K562 (cell line): ENCODE measurements around the gene PREB. TPM values are rescaled to one million over a fixed set of nuclear protein-coding genes. Genes with fewer than 3 reads are reported as not detected.
A peak's percentile ranks its signal among the peaks of the same experiment; 100 is the strongest.

Experiments used
- ATAC-seq: fragments of 200-7000 bp; cut with Tn5 transposase; 3 replicates; pipeline ENCODE4 v1.9.1; 2020; ENCODE audit warnings: moderate library complexity
- BruUV-seq: library from RNA; stranded (reverse); fragments of 400-500 nt; replicated peaks from 2 replicates; lab custom pipeline; 2021; lab: Mats Ljungman, UMichigan
- CTCF ChIA-PET: fragments of 300-600 bp; formaldehyde crosslinking; extraction: SDS; loops from one replicate; lab custom pipeline; 2021; ENCODE audit warnings: low intra/inter-chr PET ratio; lab: Yijun Ruan, JAX
- POLR2A ChIA-PET: fragments of 300-600, 350-650 bp; sonication (Branson Sonifier 250); formaldehyde crosslinking; extraction: SDS; loops from one replicate; lab custom pipeline; 2021; ENCODE audit warnings: antibody characterized with exemption, inconsistent platforms; lab: Yijun Ruan, JAX
- DNase-seq, 4 experiments: peaks; one replicate each; pipeline versions ENCODE4 v3.0.0 to v3.0.0-alpha.2; 2011 to 2018; ENCODE audit warnings: low spot score in 3 of 4, mixed read lengths in 3 of 4; ENCODE audit errors: extremely low read depth in 1 of 4
- FAIRE-seq: peaks from 2 replicates; lab custom pipeline; 2011; peaks lifted over from hg19 to GRCh38; lab: Jason Lieb, UNC
- H2AFZ ChIP-seq: 2 replicates; pipeline ENCODE4 v1.6.0; 2011; ENCODE audit warnings: low read depth, low read length, control low read depth, inconsistent platforms
- H3K27ac ChIP-seq: fragments of 200-600 bp; 3 replicates; pipeline ENCODE4 v1.8.0; 2011; ENCODE audit warnings: low read depth, mild to moderate bottlenecking, control low read depth, inconsistent platforms, low read length, moderate library complexity, mixed read lengths; ENCODE audit errors: extremely low read depth
- H3K27me3 ChIP-seq, 2 experiments: fragments of 300-600 bp in 1 of 2; 2 replicates in 1 of 2; 3 replicates in 1 of 2; pipeline versions ENCODE4 v1.6.0 to v1.8.0; 2011; ENCODE audit warnings: inconsistent platforms in 2 of 2, low read length in 2 of 2, mild to moderate bottlenecking in 1 of 2, mixed read lengths in 1 of 2, moderate library complexity in 1 of 2; ENCODE audit not compliant: control insufficient read depth in 2 of 2, insufficient read depth in 2 of 2
- H3K36me3 ChIP-seq: fragments of 300-600 bp; 3 replicates; pipeline ENCODE4 v1.8.0; 2011; ENCODE audit warnings: mild to moderate bottlenecking, low read length, inconsistent platforms; ENCODE audit not compliant: control insufficient read depth, insufficient read depth
- H3K4me1 ChIP-seq, 2 experiments: fragments of 200-600 bp in 1 of 2; replicated peaks in 1 of 2; 2 replicates in 1 of 2; 3 replicates in 1 of 2; pipeline versions ENCODE4 v1.5.1 to v1.8.0; 2011; ENCODE audit warnings: inconsistent platforms in 2 of 2, low read length in 2 of 2, mild to moderate bottlenecking in 1 of 2, mixed read lengths in 1 of 2, moderate library complexity in 1 of 2; ENCODE audit not compliant: control insufficient read depth in 2 of 2, insufficient read depth in 2 of 2
- H3K4me2 ChIP-seq: 2 replicates; pipeline ENCODE4 v1.6.1; 2011; ENCODE audit warnings: low read length, control low read depth, inconsistent platforms, mixed read lengths; ENCODE audit not compliant: insufficient read depth
- H3K4me3 ChIP-seq: fragments of 200-600 bp; sonication (generic), shearing (Covaris generic); 2 replicates; pipeline ENCODE4 v1.5.1; 2016; ENCODE audit warnings: control low read depth, inconsistent platforms
- H3K79me2 ChIP-seq: fragments of 200-600 bp; 3 replicates; pipeline ENCODE4 v1.8.0; 2011; ENCODE audit warnings: low read length, inconsistent platforms; ENCODE audit not compliant: control insufficient read depth, insufficient read depth
- H3K9ac ChIP-seq, 2 experiments: 2 replicates each; pipeline versions ENCODE4 v1.6.0 to v1.6.1; 2011; ENCODE audit warnings: low read depth in 2 of 2, low read length in 2 of 2, control low read depth in 1 of 2, inconsistent platforms in 1 of 2, mild to moderate bottlenecking in 1 of 2, mixed read lengths in 1 of 2; ENCODE audit not compliant: insufficient read depth in 1 of 2
- H3K9me1 ChIP-seq: one replicate; pipeline ENCODE4 v1.6.0; 2011; ENCODE audit warnings: inconsistent platforms, mild to moderate bottlenecking, low read length, moderate library complexity; ENCODE audit not compliant: control insufficient read depth, insufficient read depth
- H3K9me3 ChIP-seq: replicated peaks from 2 replicates; pipeline ENCODE4 v1.5.1; 2011; ENCODE audit warnings: low read depth, low read length, inconsistent platforms; ENCODE audit not compliant: control insufficient read depth, insufficient read depth
- H4K20me1 ChIP-seq: replicated peaks from 2 replicates; pipeline ENCODE4 v1.6.1; 2011; ENCODE audit warnings: low read length, inconsistent platforms, mixed read lengths; ENCODE audit not compliant: control insufficient read depth, insufficient read depth
- AFF4 ChIP-seq: sonication (generic); formaldehyde crosslinking; IDR thresholded peaks from 2 replicates; pipeline ENCODE4 v1.8.0; 2023; ENCODE audit warnings: mild to moderate bottlenecking, missing genetic modification reagents
- HDGF ChIP-seq: fragments of 450-650 bp; IDR thresholded peaks from 2 replicates; pipeline ENCODE4 v1.6.1; 2016
- SRSF9 ChIP-seq: fragments of 200-400 bp; formaldehyde crosslinking; IDR thresholded peaks from 2 replicates; pipeline ENCODE4 v1.6.1; 2017; ENCODE audit warnings: low read depth, low read length, borderline replicate concordance
- ZNF263 ChIP-seq: sonication (generic); formaldehyde crosslinking; IDR thresholded peaks from 2 replicates; pipeline ENCODE4 v1.8.0; 2022; ENCODE audit warnings: mild to moderate bottlenecking, missing genetic modification reagents, borderline replicate concordance
- WGBS: fragments of 100-300 bp; shearing (Covaris generic); methylation state at CpG from one replicate; pipeline ENCODE4 v1.1.6; 2016; ENCODE audit warnings: low coverage, mixed read lengths; ENCODE audit not compliant: insufficient coverage; ENCODE audit errors: missing lambda C conversion rate; 5-methylcytosine and 5-hydroxymethylcytosine counted together
- in situ Hi-C: fragments of 300-500 bp; cut with MboI; formaldehyde crosslinking; loops from 4 replicates; pipeline ENCODE4 v1.15.0; 2018; ENCODE audit warnings: inconsistent platforms, mixed read lengths
- intact Hi-C: fragments of 100-400 bp; cut with micrococcal nuclease; formaldehyde crosslinking; loops from 2 replicates; pipeline ENCODE4 v1.14.2; 2022
- polyA plus RNA-seq, 8 experiments: library from polyadenylated mRNA; depleted of rRNA in 4 of 8; stranded (reverse) in 5 of 8; unstranded in 3 of 8; fragments of >200 nt; fragmentation: Nextera tagmentation in 2 of 8; fragmentation: Illumina TruSeq in 1 of 8; extraction: Ambion mirVana in 2 of 8; extraction: Trizol in 1 of 8; gene quantifications; 2 replicates each; pipeline versions ENCODE4 v1.2.1 to v1.2.3, GENCODE V29; 2011 to 2014; ENCODE audit warnings: inconsistent platforms in 1 of 8, missing spikeins in 1 of 8
- total RNA-seq, 7 experiments: library from RNA; depleted of rRNA in 6 of 7; stranded (reverse); fragments of >200 nt in 6 of 7; fragmentation: Illumina TruSeq in 2 of 7; extraction: Trizol in 2 of 7; gene quantifications; 2 replicates each; pipeline versions ENCODE4 v1.2.1 to v1.2.3, GENCODE V29; 2011 to 2021; ENCODE audit warnings: low replicate concordance in 1 of 7
- TF ChIP-seq, protein P1 (sequence below): sonication (generic); formaldehyde crosslinking; IDR thresholded peaks from 2 replicates; pipeline ENCODE4 v1.8.0; 2022; ENCODE audit warnings: missing genetic modification reagents, mild to moderate bottlenecking, moderate library complexity, borderline replicate concordance

The PREB gene
- total and polyA plus RNA-seq, 9 of the 15 experiments (the other 6 are each of a cell fraction or from before 2014, with no cell fraction given), result 35.1 to 84.2 (median 67.2) TPM

GRCh38 chr2:27084297-27085061 is 50.0 kb downstream of the PREB start:
- Histone ChIP-seq H3K79me2 (peaks cover 10% of the 10 kb centered on the region; the same call in 1 of the 3 replicates), H3K9ac (peak overlapping the region in 1 of 2 experiments; percentile 59; a peak in 2 of 4 replicates), H3K9me1 (peaks cover 4% of the 10 kb centered on the region), H3K36me3 (no peaks in the 10 kb centered on the region)
- BruUV-seq, result no TSS peak
- POLR2A ChIA-PET, result interaction anchor here (0.6 to 2.2 kb wide), 8 partner anchors 13 to 893 kb away, joined by 3 to 6 read pairs (median 3); partner anchors contain the start of gene OST4
- no peak for TF ChIP-seq ZNF263
- no peak for TF ChIP-seq HDGF
- no peak for TF ChIP-seq SRSF9
- TF ChIP-seq, protein P1, sequence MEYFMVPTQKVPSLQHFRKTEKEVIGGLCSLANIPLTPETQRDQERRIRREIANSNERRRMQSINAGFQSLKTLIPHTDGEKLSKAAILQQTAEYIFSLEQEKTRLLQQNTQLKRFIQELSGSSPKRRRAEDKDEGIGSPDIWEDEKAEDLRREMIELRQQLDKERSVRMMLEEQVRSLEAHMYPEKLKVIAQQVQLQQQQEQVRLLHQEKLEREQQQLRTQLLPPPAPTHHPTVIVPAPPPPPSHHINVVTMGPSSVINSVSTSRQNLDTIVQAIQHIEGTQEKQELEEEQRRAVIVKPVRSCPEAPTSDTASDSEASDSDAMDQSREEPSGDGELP (CRISPR knock-in tag), result 0 out of 2 replicates have a peak, but pooled peaks have one; percentile 15
- 0 out of 2 replicates have a peak, but pooled peaks have one; percentile 32 for TF ChIP-seq AFF4 (CRISPR knock-in tag)
- TF ChIP-seq, all 486 proteins: peak for 2
- Histone ChIP-seq H3K27ac (no peak overlapping the region), H3K9me3 (no peaks in the 10 kb centered on the region), H4K20me1 (no peaks in the 10 kb centered on the region), H3K27me3 (no peaks in the 10 kb centered on the region), H3K4me2 (no peak overlapping the region), H3K4me1 (peaks cover 63 to 76% of the 10 kb centered on the region in 2 experiments), H3K4me3 (no peak overlapping the region), H2AFZ (no peak overlapping the region)
- FAIRE-seq, result no peak
- ATAC-seq, result no peak
- 71% methylated on average over 6 of the region's 6 CpGs for WGBS
- in situ Hi-C loops (loop anchor here (5.0 kb wide), 1 partner anchor 122 kb away; no protein-coding TSS in a partner anchor), intact Hi-C loops (loop anchor here (2.0 kb wide), 1 partner anchor 124 kb away; no protein-coding TSS in a partner anchor)
- DNase-seq, result no peak
- CTCF ChIA-PET, result interaction anchor here (0.7 to 2.5 kb wide), 3 partner anchors 52 to 123 kb away, joined by 3 to 22 read pairs (median 5); no protein-coding TSS in a partner anchor
